ENCODE data around the gene TGM3. TPM values are rescaled to one million over a fixed set of nuclear protein-coding genes. Genes with fewer than 3 reads are reported as not detected.

TGM3 gene
- total RNA-seq, 1 donor from 2014 or later = not detected

DNA sequence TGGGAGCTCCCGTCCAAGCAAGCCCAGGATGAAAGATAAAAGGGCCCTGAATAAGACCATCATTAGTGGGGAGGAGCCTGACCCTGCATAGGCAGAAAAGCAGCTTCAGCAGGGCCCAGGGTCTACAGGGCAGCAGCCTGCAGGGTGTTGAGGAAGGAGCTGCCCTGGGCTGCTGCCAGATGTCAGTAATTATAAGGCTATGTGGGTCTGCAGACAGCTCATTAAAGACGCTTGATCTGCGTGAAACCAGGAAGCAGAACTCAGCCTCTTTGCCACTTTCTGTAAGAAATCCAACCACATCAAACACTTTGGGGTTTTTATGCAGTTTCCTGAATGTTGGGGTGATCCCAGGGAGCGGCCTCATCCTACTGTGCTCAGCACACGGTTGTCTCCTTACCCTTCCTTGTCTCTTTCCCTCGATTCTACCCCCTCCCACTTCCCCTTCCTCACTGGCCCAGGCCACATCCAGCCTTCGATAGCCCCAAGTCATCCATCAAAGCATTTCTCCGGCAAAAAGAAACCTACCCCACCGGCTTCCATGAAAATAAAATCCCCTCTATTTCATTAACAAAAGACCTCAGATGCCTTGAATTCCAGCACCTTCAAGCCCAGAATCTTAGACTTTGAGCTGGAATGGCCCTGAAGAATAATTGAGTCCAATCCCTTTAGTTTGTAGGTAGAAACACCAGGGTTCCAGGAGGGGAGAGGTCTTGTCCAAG lies 83.9 kb downstream of the TGM3 start:
- no peak for DNase-seq (ENCODE audit: low read depth, low spot score)

GRCh38 chr20:2380601-2381000 lies 84.8 kb downstream of the TGM3 start, which contains the start of gene TGM6:
Gene TGM6, plus strand, starts transcription at chr20:2380901. Its CDS starts 68 bp downstream, at chr20:2380969.
- no peak for DNase-seq (ENCODE audit: low read depth, low spot score)

- DNase-seq (ENCODE audit: low read depth, low spot score) = no peak
Observed at GRCh38 chr20:2381303-2381702, 85.5 kb downstream of the TGM3 start.

GRCh38 chr20:2382833-2383232 lies 87.0 kb downstream of the TGM3 start:
- no peak for DNase-seq (ENCODE audit: low read depth, low spot score)

- DNase-seq (ENCODE audit: low read depth, low spot score) = no peak
Observed at GRCh38 chr20:2385026-2385425, 89.2 kb downstream of the TGM3 start.

DNA sequence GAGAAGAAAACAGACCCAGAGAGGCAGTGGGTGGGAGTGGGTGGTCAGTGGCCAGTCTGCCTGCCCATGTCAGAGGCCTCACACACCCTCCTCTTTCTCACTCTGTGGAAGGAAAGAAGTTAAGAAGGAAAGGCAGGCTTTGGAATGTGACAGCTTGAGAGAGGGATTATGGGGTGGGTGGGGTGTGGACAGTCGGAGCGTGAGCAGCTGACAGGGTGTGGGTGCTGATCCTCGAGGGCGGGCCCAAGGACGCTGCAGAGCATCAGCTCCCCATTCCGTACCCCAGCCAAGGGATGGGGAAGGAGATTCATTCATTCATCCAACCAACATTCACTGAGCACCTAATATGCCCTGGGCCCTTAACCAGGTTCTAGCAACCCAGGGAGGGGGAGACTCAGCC lies 89.7 kb downstream of the TGM3 start:
- DNase-seq (ENCODE audit: low read depth, low spot score) = no peak

DNA sequence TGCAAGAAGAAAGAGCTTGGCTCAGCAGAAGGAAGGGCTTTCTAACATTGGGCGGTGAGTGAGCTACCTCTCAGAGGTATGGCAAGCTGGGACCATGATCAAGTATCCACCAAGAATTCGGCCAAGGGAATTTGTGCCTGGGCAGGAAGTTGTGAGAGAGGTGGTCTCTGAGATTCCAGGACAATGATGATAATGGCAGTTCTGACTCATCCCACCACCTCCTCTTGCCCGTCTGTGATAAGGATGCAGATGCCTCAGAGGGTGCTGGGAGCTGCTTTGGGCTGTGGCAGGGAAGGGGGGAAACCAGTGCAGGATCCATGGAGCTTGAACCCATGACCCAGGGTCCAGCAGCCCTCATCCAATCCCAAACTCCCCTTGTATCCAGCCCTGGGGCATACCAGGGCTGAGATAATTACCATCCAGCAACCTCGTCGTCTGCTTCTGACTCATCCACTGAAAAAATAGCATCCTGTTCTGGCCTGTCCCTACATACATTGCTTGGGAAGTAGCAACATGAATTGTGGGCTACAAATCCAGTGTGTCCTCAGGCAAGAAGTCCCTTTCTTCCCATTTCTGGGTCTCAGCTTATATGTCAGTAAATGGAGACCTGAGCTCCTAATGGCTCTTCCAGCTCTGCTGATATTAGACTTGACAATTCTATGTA lies 90.8 kb downstream of the TGM3 start:
- DNase-seq (ENCODE audit: low read depth, low spot score) = no peak

DNA sequence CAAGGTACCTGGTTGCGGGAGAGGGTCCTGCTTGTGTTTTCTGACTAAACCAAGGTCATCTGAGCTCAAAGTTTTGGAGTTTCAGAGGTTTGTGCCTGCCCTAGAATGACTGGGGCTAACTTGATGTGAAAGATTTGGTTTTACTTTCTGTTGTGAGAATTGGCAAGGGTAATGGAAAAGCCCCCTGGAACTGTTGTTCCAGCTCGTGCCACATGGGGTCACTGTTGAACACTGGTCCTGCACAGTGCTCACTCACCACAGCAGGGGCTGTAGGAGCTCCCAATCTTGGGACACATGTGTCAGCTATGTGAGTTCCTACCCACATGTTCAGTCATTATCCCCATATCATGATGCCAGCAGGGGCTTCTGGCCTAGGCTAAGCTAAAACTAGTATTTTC lies 91.4 kb downstream of the TGM3 start:
- no peak for DNase-seq (ENCODE audit: low read depth, low spot score)

GRCh38 chr20:2387580-2387979 lies 91.8 kb downstream of the TGM3 start:
- no peak for DNase-seq (ENCODE audit: low read depth, low spot score)

Other genes with a start within 250 kb of the TGM3 start
- gene STK35, start 194.2 kb upstream of the TGM3 start, total RNA-seq = 14.6 and 20.1 TPM in 2 replicates
- gene TGM6, start 84.9 kb downstream of the TGM3 start, total RNA-seq = not detected in 2 replicates
- 328 and 356 TPM in 2 replicates for gene SNRPB, start 174.8 kb downstream of the TGM3 start, total RNA-seq
- 9.0 and 16.3 TPM in 2 replicates for gene ZNF343, start 212.9 kb downstream of the TGM3 start, total RNA-seq
- gene TMC2, start 240.6 kb downstream of the TGM3 start, total RNA-seq = not detected in 2 replicates